ENCODE results near the gene SH3TC1.

SH3TC1 gene

DNA sequence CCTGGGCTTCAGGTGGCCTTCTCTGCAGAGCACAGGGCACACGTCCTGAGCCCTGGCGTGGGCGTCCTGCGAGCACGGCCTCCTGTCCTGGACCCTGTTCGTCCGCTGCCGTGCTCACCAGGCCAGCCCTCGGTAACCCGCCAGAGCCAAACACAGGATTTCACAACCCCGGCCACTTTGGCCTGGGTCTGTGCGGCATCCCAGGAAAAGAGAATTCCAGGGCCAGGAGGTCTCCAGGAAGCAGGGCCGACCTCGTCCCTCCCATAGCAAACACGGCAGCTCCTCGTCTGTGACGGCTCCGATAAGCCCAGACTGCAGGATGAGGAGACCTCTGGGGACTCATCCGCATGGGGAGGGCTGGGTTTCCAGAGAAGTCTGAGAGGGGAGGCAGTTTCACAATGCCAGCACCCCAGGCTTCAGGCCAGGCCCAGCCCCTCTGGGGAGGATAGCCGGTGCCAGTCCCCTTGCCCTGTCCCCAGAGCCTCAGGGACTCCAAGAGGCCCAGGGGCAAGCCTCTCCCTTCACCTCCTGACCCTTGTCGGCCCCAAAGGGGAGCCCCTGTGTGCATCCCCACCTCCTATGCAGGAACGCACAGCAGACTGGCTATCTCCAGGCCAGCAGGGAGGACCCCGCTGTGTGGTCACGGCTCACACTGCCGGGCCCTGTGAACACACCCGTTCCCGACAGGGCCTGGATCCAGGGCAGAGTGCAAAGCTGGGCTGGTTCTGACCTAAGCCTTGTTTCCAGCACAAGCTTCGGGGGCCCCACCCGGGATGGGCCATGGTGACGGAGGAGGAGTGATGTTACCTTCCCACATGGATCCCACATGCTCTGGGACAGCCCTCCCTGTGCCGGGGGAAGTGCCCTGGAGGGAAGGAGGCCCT is 48.2 kb downstream of the SH3TC1 start:
- no peaks in the 10 kb centered on the region for H3K9me3 ChIP-seq (ENCODE audit: insufficient read depth, low read depth, low read length)

DNA sequence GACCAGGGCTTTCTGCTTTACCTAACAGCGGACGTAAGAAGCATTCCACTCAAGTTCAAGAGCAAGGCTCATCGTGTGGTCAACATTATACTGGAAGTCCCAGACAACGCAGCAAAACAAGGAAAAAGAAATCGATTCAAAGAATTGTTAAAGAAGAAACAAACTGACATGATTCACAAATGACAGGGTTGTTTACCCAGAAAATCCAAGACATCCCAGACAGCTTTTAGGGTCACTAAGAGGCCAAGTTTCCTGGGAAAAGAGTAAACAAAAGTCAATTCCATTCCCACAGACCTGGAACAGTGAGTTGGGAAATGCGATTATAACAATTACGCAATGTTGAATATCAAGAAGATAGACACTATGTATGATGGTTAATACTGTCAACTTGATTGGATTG is 49.0 kb downstream of the SH3TC1 start:
- H3K27ac ChIP-seq (ENCODE audit: low read length) = no peak overlapping the region
- H3K9ac ChIP-seq (ENCODE audit: low read depth, low read length) = no peak overlapping the region
- no peak overlapping the region for H3K4me3 ChIP-seq (ENCODE audit: low read length)
- no peaks in the 10 kb centered on the region for H3K9me3 ChIP-seq (ENCODE audit: insufficient read depth, low read depth, low read length)
- no peaks in the 10 kb centered on the region for H3K27me3 ChIP-seq (ENCODE audit: insufficient read depth, low read length)
- no peaks in the 10 kb centered on the region for H3K36me3 ChIP-seq (ENCODE audit: insufficient read depth, low read depth, low read length)
- H3K4me1 ChIP-seq (ENCODE audit: insufficient read depth, low read length) = no peaks in the 10 kb centered on the region

More for the DNA sequence above, 48.2 kb downstream of the SH3TC1 start:
- Histone ChIP-seq H3K27me3 (ENCODE audit: insufficient read depth, low read length) (0 out of 2 replicates have a peak, but pooled peaks cover 4% of the 10 kb centered on the region), H3K4me3 (ENCODE audit: low read length) (no peak overlapping the region), H3K9ac (ENCODE audit: low read depth, low read length) (no peak overlapping the region), H3K36me3 (ENCODE audit: insufficient read depth, low read depth, low read length) (no peaks in the 10 kb centered on the region), H3K4me1 (ENCODE audit: insufficient read depth, low read length) (no peaks in the 10 kb centered on the region; the same call in 1 of the 2 replicates), H3K27ac (ENCODE audit: low read length) (no peak overlapping the region)

DNA sequence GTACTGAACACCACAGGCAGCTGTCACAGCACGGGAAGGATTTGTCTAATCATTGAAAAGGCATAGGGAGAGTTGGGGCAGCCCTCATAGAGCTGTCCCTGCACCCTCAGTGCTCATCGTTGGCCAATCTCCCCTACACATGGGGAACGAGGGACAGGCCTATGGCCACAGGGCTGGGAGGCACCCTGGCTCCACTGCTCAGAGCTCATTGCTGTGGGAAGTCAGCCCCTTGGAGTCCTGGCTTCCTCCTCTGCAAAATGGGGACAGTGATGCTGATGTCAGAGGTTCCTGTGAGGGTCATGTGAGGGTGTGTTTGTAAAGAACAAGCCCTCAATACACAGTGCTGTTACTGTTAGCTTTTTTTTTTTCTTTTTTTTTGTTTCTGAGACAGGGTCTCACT is 51.1 kb downstream of the SH3TC1 start:
- H3K9ac ChIP-seq (ENCODE audit: low read depth, low read length) = no peak overlapping the region
- H3K27ac ChIP-seq (ENCODE audit: low read length) = no peak overlapping the region
- H3K4me1 ChIP-seq (ENCODE audit: insufficient read depth, low read length) = no peaks in the 10 kb centered on the region
- H3K36me3 ChIP-seq (ENCODE audit: insufficient read depth, low read depth, low read length) = no peaks in the 10 kb centered on the region
- H3K9me3 ChIP-seq (ENCODE audit: insufficient read depth, low read depth, low read length) = no peaks in the 10 kb centered on the region
- no peak overlapping the region for H3K4me3 ChIP-seq (ENCODE audit: low read length)
- no peaks in the 10 kb centered on the region for H3K27me3 ChIP-seq (ENCODE audit: insufficient read depth, low read length)

DNA sequence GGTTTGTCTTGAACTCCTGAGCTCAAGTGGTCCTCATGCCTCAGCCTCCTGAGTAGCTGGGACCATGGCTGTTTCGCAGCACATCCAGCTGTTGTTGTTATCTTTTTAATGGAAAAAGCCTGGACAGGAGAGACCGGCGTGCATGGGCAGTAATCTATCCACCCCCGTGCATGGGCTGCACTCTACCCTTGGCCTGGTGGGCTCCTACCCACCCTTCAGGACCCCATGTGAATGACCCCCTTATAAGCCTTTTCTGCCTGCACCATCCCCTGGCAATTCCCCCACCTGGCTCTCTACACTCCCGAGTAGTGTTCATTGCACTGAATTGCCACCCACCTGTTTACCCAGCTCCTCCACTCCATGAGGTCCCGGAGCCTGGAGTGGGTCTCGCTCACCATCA is 51.5 kb downstream of the SH3TC1 start:
- H3K4me1 ChIP-seq (ENCODE audit: insufficient read depth, low read length) = no peaks in the 10 kb centered on the region
- no peaks in the 10 kb centered on the region for H3K27me3 ChIP-seq (ENCODE audit: insufficient read depth, low read length)
- H3K36me3 ChIP-seq (ENCODE audit: insufficient read depth, low read depth, low read length) = no peaks in the 10 kb centered on the region
- H3K27ac ChIP-seq (ENCODE audit: low read length) = no peak overlapping the region
- H3K4me3 ChIP-seq (ENCODE audit: low read length) = no peak overlapping the region
- H3K9ac ChIP-seq (ENCODE audit: low read depth, low read length) = no peak overlapping the region; the same call in 1 of the 2 replicates
- no peaks in the 10 kb centered on the region for H3K9me3 ChIP-seq (ENCODE audit: insufficient read depth, low read depth, low read length)

DNA sequence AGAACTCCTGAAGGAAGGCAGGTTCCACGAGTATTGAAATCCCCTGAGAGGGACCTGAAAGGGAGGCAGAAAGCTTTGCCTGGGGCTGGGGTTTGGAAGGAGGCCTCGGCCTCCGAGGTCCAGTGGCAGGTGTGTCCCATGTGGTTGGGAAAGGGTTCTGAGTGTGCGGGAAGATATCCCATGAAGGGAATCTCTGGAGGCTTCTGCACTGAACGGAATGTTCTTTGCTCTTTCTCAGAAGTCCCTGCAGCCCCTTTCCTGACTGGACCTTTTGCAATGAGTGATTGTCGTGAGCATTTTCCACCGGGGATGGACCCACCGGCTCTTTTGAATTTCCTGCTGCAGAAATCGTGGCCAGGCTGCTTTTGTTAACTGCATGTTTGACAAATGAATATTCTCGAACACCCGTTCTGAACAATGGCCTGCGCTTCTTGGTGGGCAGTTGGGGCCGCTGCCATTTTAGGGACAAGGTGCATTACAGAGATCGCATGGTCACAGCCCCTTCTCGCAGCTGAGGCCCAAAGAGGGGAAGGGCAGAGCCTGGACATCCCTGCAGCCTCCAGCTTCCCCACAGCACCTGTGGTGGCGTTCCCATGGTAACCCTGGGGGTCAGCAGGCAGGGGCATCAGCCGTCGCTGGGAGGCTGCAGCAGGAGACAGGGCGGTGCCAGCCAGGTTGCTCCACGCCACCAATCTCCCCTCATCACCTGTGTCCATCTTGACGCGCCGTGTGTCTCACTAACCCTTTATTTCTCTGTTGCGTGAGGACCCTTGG is 52.2 kb downstream of the SH3TC1 start:
- no peak overlapping the region; the same call in 1 of the 2 replicates for H3K9ac ChIP-seq (ENCODE audit: low read depth, low read length)
- no peak overlapping the region for H3K4me3 ChIP-seq (ENCODE audit: low read length)
- H3K4me1 ChIP-seq (ENCODE audit: insufficient read depth, low read length) = no peaks in the 10 kb centered on the region

DNA sequence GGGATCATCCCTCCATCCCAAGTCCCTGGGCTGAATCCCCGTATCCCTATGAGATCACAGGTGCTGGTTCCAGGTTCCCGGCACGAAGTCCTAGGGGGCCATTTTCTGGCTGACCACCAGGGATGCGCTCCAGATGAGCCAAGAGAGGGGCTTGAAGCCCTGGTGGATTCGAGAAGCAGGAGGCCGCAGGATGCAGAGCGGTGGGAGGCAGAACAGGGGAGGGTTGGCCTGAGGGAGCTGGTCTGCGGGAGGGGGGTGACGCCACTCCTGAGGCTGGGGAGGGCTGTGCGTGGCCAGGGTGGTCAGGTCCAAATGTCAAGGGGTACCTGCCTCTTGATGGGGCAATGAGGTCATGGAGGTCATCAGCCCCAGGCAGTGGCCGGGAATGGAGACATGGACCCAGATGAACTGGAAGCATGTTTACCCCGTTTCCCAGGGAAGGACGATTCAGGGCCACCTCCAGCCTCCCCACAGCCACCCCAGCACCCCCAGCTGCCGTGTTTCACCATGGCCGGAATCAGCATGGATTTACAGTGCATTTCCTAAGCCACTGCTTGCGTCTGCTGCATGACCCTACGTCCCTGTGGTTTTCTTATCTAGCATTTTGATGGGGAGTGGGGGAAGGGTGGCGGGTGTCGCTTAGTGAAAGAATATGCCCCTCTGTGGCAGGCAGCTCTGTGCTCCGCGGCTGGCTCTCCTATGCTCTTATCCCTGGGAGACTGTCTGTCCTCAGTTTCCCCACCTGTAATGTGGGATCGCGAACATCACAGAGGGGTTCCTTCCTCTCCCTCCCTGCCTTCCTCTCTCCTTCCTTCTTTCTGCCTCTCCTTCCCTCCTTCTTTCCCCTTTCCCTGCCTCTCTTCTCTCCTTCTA is 53.4 kb downstream of the SH3TC1 start:
- H3K27me3 ChIP-seq (ENCODE audit: insufficient read depth, low read length) = no peaks in the 10 kb centered on the region

More for the DNA sequence above, 52.2 kb downstream of the SH3TC1 start:
- Histone ChIP-seq H3K36me3 (ENCODE audit: insufficient read depth, low read depth, low read length) (no peaks in the 10 kb centered on the region), H3K27ac (ENCODE audit: low read length) (no peak overlapping the region), H3K9me3 (ENCODE audit: insufficient read depth, low read depth, low read length) (no peaks in the 10 kb centered on the region), H3K27me3 (ENCODE audit: insufficient read depth, low read length) (no peaks in the 10 kb centered on the region)

DNA sequence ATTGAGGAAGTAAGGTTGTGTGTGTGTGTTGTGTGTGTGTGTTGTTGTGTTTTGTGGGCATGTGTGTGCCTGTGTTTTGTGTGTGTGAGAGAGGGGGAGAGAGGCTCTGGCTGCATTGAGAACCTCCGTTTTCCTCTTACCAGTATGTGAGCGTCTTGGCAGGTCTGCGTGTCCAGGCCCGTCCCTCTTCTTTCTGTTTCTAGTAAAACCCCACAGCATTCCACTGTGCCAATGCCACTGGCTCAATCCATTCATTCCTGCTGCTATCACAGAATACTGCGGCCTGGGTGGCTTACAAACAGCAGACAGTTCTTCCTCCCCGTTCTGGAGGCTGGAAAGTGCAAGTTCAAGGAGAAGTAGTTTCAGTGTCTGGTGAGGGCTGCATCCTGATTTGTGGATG is 55.0 kb downstream of the SH3TC1 start:
- no peak overlapping the region for H3K27ac ChIP-seq (ENCODE audit: low read length)
- no peaks in the 10 kb centered on the region for H3K36me3 ChIP-seq (ENCODE audit: insufficient read depth, low read depth, low read length)
- no peaks in the 10 kb centered on the region for H3K4me1 ChIP-seq (ENCODE audit: insufficient read depth, low read length)
- no peak overlapping the region for H3K9ac ChIP-seq (ENCODE audit: low read depth, low read length)
- H3K4me3 ChIP-seq (ENCODE audit: low read length) = no peak overlapping the region
- no peaks in the 10 kb centered on the region for H3K9me3 ChIP-seq (ENCODE audit: insufficient read depth, low read depth, low read length)
- no peaks in the 10 kb centered on the region for H3K27me3 ChIP-seq (ENCODE audit: insufficient read depth, low read length)

More for the DNA sequence above, 53.4 kb downstream of the SH3TC1 start:
- Histone ChIP-seq H3K4me1 (ENCODE audit: insufficient read depth, low read length) (no peaks in the 10 kb centered on the region), H3K4me3 (ENCODE audit: low read length) (no peak overlapping the region), H3K9me3 (ENCODE audit: insufficient read depth, low read depth, low read length) (no peaks in the 10 kb centered on the region), H3K36me3 (ENCODE audit: insufficient read depth, low read depth, low read length) (no peaks in the 10 kb centered on the region), H3K9ac (ENCODE audit: low read depth, low read length) (no peak overlapping the region), H3K27ac (ENCODE audit: low read length) (no peak overlapping the region)

DNA sequence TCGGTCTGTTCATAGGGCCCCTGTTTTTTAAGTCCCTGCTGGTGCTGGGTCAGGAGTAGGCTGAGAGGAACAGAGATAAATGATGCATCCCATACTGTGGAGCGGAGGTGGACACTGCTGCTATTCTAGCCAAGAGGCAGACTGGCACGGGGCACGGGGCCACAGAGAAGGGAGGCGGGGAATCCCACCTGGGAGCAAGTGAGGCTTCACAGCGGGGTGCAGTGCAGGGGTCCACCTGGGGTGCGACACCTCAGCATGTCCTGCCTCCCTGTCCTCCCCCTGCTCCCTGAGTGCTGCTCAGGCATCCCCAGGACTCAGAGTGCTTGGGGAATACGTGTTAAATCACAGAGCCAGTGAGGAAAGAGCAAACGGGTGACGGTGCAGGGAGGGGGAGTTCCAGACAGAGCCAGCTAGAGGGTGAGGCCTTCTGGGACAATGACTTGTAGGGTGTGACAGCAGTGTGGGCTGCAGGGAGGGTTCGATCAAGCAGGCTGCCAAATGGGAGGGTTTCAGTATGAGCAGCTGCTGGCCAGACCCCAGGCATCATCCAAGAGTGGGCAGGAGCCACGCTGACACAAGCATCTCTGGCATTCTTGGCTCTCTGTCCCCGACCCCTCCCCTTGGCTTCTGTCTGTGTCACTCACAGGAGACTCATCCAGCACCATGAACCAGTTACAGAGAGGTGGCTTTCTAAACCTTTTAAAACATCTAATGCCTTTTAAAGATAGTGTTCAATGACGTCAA is 56.8 kb downstream of the SH3TC1 start:
- no peak overlapping the region for H3K4me3 ChIP-seq (ENCODE audit: low read length)
- H3K27me3 ChIP-seq (ENCODE audit: insufficient read depth, low read length) = no peaks in the 10 kb centered on the region
- no peaks in the 10 kb centered on the region for H3K9me3 ChIP-seq (ENCODE audit: insufficient read depth, low read depth, low read length)
- H3K9ac ChIP-seq (ENCODE audit: low read depth, low read length) = no peak overlapping the region
- no peaks in the 10 kb centered on the region for H3K36me3 ChIP-seq (ENCODE audit: insufficient read depth, low read depth, low read length)
- H3K4me1 ChIP-seq (ENCODE audit: insufficient read depth, low read length) = no peaks in the 10 kb centered on the region
- H3K27ac ChIP-seq (ENCODE audit: low read length) = no peak overlapping the region

DNA sequence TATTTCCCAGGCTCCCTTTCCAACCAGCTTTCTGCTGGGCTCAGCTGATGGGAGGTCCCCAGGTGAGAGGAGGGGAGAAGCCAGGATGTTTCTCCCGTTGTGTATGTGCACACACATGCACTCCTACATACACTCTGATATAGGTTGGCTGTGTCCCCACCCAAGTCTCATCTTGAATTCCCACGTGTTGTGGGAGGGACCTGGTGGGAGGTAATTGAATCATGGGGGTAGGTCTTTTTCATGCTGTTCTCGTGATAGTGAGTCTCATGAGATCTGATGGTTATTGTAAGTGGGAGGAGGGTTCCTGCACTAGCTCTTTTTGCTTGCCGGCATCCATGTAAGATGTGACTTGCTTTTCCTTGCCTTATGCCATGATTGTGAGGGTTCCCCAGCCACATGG is 58.8 kb downstream of the SH3TC1 start:
- Histone ChIP-seq H3K27ac (ENCODE audit: low read length) (no peak overlapping the region), H3K36me3 (ENCODE audit: insufficient read depth, low read depth, low read length) (no peaks in the 10 kb centered on the region), H3K4me3 (ENCODE audit: low read length) (no peak overlapping the region), H3K4me1 (ENCODE audit: insufficient read depth, low read length) (no peaks in the 10 kb centered on the region), H3K9me3 (ENCODE audit: insufficient read depth, low read depth, low read length) (no peaks in the 10 kb centered on the region), H3K9ac (ENCODE audit: low read depth, low read length) (no peak overlapping the region), H3K27me3 (ENCODE audit: insufficient read depth, low read length) (no peaks in the 10 kb centered on the region)

DNA sequence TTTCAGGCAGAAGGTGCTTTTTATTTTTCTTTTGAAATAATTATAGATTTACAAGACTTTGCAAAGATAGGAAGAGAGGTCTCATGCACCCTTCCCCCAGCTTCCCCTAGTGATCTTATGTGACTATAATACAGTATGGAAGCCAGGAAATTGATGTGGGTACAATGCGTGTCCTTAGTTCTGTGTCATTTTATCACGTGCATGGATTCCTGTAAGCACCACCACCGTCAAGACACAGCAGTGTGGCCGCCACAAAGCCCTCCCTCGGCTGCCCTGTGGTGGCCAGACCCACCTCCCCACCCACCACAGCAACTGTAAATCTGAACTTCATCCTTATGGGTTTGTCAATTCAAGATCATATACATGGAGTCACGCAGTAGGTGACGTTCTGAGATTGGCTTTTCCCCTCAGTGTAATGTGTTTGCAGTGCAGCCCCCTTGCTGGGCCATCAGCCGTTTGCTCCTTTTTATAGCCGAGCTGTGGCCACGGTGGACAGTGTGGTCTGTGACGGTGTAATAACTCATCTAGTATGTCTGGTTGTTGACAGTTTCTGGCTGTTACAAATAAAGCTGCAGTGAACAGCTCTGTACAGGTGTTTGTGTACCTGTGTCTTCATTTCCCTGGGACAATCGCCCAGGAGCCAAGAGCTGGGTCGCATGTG is 59.6 kb downstream of the SH3TC1 start:
- Histone ChIP-seq H3K4me3 (ENCODE audit: low read length) (no peak overlapping the region), H3K4me1 (ENCODE audit: insufficient read depth, low read length) (no peaks in the 10 kb centered on the region), H3K27me3 (ENCODE audit: insufficient read depth, low read length) (no peaks in the 10 kb centered on the region), H3K9me3 (ENCODE audit: insufficient read depth, low read depth, low read length) (no peaks in the 10 kb centered on the region), H3K9ac (ENCODE audit: low read depth, low read length) (no peak overlapping the region), H3K36me3 (ENCODE audit: insufficient read depth, low read depth, low read length) (no peaks in the 10 kb centered on the region), H3K27ac (ENCODE audit: low read length) (no peak overlapping the region)

Data from iPS-20b (cell line).